HepG2 (cell line): ENCODE data around the gene SAMD8. TPM values are rescaled to one million over a fixed set of nuclear protein-coding genes. Genes with fewer than 3 reads are reported as not detected.

ENCODE experiments used
- polyA plus RNA-seq, 8 experiments: library from polyadenylated mRNA; depleted of rRNA in 3 of 8; stranded (reverse) in 7 of 8; unstranded in 1 of 8; fragments of >200 nt; fragmentation: Illumina TruSeq in 4 of 8; extraction: Trizol in 4 of 8; gene quantifications; 2 replicates each; pipeline versions ENCODE4 v1.2.1 to v1.2.3, GENCODE V29; 2011 to 2016; ENCODE audit warnings: low read depth in 4 of 8, missing spikeins in 1 of 8, mixed read lengths in 1 of 8; ENCODE audit not compliant: insufficient read depth in 1 of 8
- total RNA-seq, 5 experiments: library from RNA; depleted of rRNA; stranded (reverse); fragments of >200 nt; fragmentation: Illumina TruSeq; extraction: Trizol; gene quantifications; 2 replicates each; pipeline ENCODE4 v1.2.3, GENCODE V29; 2016; ENCODE audit warnings: low read depth in 1 of 5

The SAMD8 gene
- total and polyA plus RNA-seq, 2 of the 13 experiments (the other 11 are each of a cell fraction or from before 2014, with no cell fraction given): 10.4 to 13.2 TPM

Other genes starting within 250 kb of the SAMD8 start
- gene VDAC2, start 99.1 kb downstream of the SAMD8 start, total RNA-seq (2016; rRNA removed; fragmentation: Illumina TruSeq; extraction: Trizol): 222 and 289 TPM in 2 replicates
- gene VDAC2, start 99.1 kb downstream of the SAMD8 start, polyA plus RNA-seq (2011; rRNA removed): 51.4 and 67.9 TPM in 2 replicates
- 9.8 and 18.4 TPM in 2 replicates for gene COMTD1, start 124.3 kb downstream of the SAMD8 start, total RNA-seq (2016; rRNA removed; fragmentation: Illumina TruSeq; extraction: Trizol)
- 11.8 and 12.6 TPM in 2 replicates for gene COMTD1, start 124.3 kb downstream of the SAMD8 start, polyA plus RNA-seq (2011; rRNA removed)